K562 (cell line): ENCODE data around the gene HES4. TPM values are rescaled to one million over a fixed set of nuclear protein-coding genes. Genes with fewer than 3 reads are reported as not detected.

Source experiments
- FOXJ2 ChIP-seq: fragments of 200-800 bp; sonication (Bioruptor generic); IDR thresholded peaks from 2 replicates; pipeline ENCODE4 v1.6.1; 2016; ENCODE audit warnings: missing genetic modification characterization, missing compliant biosample characterization
- MTF1 ChIP-seq: fragments of 250-450 bp; sonication (Bioruptor Pico); IDR thresholded peaks from 2 replicates; pipeline ENCODE4 v1.9.0; 2021; ENCODE audit warnings: moderate library complexity, mild to moderate bottlenecking, inconsistent platforms, borderline replicate concordance
- SUPT5H ChIP-seq: fragments of 450-650 bp; IDR thresholded peaks from 2 replicates; pipeline ENCODE4 v1.6.1; 2016
- ZNF354B ChIP-seq: fragments of 250-450 bp; sonication (Bioruptor Pico); IDR thresholded peaks from 2 replicates; pipeline ENCODE4 v1.4.0; 2020
- polyA plus RNA-seq, 8 experiments: library from polyadenylated mRNA; depleted of rRNA in 4 of 8; stranded (reverse) in 5 of 8; unstranded in 3 of 8; fragments of >200 nt; fragmentation: Nextera tagmentation in 2 of 8; fragmentation: Illumina TruSeq in 1 of 8; extraction: Ambion mirVana in 2 of 8; extraction: Trizol in 1 of 8; gene quantifications; 2 replicates each; pipeline versions ENCODE4 v1.2.1 to v1.2.3, GENCODE V29; 2011 to 2014; ENCODE audit warnings: inconsistent platforms in 1 of 8, missing spikeins in 1 of 8
- total RNA-seq, 7 experiments: library from RNA; depleted of rRNA in 6 of 7; stranded (reverse); fragments of >200 nt in 6 of 7; fragmentation: Illumina TruSeq in 2 of 7; extraction: Trizol in 2 of 7; gene quantifications; 2 replicates each; pipeline versions ENCODE4 v1.2.1 to v1.2.3, GENCODE V29; 2011 to 2021; ENCODE audit warnings: low replicate concordance in 1 of 7
- TF ChIP-seq, protein P1 (sequence below): fragments of 450-650 bp; IDR thresholded peaks from 2 replicates; pipeline ENCODE4 v1.6.1; 2014; ENCODE audit warnings: low read depth, mild to moderate bottlenecking, moderate library complexity, borderline replicate concordance
- TF ChIP-seq, protein P2 (sequence below): sonication (generic); formaldehyde crosslinking; IDR thresholded peaks from 2 replicates; pipeline ENCODE4 v1.8.1; 2023; ENCODE audit warnings: mild to moderate bottlenecking, missing genetic modification reagents

The HES4 gene
- total and polyA plus RNA-seq, 9 of the 15 experiments (the other 6 are each of a cell fraction or from before 2014, with no cell fraction given): 0.21 to 43.7 (median 5.3) TPM; not detected in 2

DNA sequence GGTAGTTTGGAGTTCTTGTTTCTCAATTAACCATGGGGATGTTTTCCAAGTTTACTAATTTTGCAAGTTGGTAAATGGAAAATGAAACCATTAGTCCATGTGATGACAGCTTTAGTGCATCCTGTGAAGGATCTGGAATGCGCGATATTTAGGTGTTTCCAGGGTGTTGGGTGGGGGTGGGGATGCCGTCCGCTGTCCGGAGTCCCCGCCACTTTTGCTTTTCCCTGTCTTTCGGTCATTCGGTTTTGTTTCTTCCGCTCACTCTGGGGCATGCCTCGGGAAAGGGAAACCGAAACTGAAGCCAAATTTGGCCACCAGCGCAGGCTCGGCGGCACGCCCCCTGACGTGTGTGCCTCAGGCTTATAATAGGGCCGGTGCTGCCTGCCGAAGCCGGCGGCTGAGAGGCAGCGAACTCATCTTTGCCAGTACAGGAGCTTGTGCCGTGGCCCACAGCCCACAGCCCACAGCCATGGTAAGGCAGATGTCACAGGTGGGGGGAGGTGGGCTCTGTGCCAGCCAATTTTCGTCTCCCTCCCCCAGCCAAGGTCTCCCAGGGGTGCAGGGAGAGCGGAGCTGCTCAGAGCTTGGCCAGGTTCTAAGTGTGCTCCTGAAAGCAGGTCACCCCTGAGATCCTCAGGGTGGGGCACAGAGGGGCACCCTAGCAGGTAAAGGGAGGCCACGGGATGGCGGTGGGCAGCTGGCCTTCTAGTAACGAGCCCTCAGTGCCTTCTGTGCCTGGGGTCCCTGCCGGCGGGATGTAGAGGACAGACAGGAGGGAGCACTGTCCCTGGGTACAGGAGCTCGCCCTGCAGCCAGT lies 13.4 kb upstream of the HES4 start, which contains the start of gene ISG15 (continued):
- TF ChIP-seq FOXJ2: peak; percentile 88; the same call in 1 of the 2 replicates
- TF ChIP-seq ZNF354B (CRISPR knock-in tag): no peak
- TF ChIP-seq, protein P1, sequence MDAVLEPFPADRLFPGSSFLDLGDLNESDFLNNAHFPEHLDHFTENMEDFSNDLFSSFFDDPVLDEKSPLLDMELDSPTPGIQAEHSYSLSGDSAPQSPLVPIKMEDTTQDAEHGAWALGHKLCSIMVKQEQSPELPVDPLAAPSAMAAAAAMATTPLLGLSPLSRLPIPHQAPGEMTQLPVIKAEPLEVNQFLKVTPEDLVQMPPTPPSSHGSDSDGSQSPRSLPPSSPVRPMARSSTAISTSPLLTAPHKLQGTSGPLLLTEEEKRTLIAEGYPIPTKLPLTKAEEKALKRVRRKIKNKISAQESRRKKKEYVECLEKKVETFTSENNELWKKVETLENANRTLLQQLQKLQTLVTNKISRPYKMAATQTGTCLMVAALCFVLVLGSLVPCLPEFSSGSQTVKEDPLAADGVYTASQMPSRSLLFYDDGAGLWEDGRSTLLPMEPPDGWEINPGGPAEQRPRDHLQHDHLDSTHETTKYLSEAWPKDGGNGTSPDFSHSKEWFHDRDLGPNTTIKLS: peak; percentile 33; the same call in 1 of the 2 replicates
- TF ChIP-seq SUPT5H: peak; percentile 68
- TF ChIP-seq MTF1 (CRISPR knock-in tag): no peak
- TF ChIP-seq, protein P2, sequence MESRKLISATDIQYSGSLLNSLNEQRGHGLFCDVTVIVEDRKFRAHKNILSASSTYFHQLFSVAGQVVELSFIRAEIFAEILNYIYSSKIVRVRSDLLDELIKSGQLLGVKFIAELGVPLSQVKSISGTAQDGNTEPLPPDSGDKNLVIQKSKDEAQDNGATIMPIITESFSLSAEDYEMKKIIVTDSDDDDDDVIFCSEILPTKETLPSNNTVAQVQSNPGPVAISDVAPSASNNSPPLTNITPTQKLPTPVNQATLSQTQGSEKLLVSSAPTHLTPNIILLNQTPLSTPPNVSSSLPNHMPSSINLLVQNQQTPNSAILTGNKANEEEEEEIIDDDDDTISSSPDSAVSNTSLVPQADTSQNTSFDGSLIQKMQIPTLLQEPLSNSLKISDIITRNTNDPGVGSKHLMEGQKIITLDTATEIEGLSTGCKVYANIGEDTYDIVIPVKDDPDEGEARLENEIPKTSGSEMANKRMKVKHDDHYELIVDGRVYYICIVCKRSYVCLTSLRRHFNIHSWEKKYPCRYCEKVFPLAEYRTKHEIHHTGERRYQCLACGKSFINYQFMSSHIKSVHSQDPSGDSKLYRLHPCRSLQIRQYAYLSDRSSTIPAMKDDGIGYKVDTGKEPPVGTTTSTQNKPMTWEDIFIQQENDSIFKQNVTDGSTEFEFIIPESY (CRISPR knock-in tag): 0 out of 2 replicates have a peak, but pooled peaks have one; percentile 6
